ENCODE measurements around the gene MALRD1.
"Not testable (repeated sequence)": the region's sequence is repeated elsewhere in the genome, so short reads cannot be mapped to it uniquely, and the experiment has no call there.

The MALRD1 gene

DNA sequence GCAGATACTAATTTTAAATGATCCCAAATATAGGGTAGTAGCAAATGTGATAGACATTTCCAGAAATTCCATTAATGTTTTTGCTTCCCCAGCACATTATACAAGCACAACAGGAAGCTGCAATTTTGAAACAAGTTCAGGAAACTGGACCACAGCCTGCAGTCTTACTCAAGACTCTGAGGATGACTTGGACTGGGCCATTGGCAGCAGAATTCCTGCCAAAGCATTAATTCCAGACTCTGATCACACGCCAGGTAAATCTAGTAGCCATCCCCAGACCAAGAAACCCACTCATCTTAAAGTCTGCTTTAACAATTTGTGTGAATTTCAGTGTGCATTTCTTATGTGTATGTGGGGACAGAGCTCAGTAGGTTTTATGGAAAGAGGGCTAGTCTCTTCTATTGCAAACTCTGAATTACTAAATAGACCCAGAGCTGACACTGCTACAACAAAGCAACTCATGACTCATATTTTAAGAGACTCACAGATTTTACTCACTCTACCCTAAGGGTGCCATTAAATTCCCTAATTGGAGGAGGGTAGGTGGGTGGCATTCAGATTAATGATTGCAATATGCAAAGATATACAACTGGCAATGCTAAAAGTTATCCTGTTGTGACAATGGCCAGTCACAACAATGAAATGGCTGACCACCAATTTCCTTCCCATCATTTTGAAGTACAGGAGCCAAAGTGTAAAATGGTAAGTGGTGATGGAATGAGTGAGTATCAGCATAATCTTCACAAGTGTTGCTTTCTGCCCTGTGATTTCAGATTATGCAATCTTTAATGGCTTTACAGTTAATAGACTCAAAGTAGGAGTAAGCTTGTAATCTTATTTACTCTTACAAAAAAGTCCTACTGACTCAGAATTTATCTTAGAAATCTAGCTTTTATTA, 450.0 kb downstream of the MALRD1 start:
- DNase-seq = no peak

DNA sequence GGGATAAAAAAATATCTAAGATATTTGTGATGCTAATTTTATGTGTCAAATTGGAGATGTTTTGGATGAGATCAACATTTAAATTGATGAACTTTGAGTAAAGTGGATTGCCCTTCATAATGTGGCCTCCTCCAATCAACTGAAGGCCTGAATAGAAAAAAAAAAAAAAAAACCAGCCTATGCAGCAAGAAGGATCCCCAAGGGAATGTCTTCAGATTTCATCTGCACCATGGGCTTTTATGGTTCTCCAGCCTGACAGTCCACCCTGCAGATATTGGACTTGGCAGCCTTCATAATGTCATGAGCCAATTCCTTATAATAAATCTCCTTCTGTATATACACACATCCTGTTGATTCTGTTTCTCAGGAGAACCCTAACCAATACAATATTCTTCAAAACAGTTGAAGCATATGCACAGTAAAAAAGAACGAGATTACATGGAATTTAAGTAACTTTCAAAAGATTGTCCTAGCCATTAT, 450.7 kb downstream of the MALRD1 start:
- DNase-seq = no peak

DNA sequence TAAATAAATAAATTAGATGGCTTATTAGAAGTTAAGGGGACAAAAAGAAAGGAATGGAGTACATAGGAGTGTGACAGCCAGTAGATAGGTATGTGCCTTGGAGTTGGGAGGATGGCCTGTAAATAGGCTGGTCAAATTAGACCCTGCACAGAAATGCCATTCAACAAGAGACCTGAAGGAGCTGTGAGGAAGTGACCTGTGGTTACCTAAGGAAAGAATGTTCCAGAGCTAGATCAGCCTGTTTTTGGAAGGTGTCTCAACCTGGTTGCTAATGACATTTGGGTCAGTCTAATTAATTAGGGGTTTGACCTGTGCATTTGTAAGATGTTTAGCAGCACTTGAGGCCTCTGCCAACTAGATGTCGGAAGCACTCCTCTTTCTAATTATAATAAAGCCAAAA, 452.4 kb downstream of the MALRD1 start:
- DNase-seq = no peak

DNA sequence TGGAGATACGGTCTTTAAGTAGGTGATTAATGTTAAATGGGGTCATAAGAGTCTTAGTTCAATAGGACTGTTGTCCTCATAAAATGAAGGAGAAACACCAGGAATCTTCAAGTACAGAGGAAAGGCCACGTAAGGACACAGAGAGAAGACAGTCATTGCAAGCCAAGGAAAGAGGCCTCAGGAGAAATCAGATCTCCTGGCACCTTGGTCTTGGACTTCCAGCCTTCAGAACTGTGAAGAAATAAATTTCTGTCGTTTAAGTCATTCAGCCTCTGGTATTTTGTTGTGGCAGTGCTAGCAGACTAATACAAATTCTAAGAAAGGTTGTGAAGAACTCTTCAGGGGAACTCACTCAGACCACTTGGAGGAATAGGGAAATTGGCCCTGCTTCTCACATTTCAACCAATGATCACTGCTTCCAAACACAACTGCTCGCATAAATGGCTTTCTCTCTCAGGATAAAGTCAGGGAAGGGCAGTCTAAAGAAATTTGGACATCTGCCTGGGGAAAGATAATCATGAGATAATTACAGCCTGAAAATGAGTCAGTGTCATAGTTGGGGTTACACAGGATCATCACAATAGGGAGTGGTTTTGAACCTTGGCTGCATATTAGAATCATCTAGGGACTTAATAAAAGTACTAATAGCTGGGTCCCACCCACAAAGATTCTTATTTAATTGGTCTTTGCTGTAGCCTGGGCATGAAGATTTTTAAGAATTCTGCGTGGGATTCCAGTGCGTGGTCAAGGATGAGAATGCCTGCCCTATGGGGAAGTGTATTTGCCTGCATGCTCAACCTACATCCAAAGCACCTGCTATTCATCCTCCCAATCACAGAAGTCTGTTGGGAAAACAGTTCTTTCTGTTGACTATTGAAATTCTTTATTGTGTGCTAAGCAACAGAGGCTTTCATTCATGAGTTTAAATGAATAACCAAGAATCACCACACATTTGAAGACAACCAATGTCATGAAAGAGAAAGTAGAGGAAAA, 457.0 kb downstream of the MALRD1 start:
- DNase-seq = no peak

DNA sequence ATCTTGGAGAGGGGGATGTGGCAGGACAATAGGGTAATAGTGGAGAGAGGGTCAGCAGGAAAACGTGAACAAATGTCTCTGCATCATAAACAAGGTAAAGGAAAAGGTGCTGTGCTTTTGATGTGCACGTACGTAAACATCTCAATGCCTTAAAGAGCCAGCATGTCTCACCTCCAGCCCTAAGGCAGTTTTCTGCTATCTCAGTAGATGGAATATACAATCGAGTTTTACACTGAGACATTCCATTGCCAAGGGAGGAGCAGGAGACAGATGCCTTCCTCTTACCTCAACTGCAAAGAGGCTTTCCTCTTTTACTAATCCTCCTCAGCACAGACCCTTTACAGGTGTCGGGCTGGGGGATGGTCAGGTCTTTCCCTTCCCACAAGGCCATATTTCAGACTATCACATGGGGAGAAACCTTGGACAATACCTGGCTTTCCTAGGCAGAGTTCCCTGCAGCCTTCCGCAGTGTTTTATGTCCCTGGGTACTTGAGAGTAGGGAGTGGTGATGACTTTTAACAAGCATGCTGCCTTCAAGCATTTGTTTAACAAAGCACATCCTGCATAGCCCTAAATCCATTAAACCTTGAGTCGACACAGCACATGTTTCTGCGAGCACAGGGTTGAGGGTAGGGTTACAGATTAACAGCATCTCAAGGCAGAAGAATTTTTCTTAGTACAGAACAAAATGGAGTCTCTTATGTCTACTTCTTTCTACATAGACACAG, 461.6 kb downstream of the MALRD1 start:
- not testable (repeated sequence) for DNase-seq

DNA sequence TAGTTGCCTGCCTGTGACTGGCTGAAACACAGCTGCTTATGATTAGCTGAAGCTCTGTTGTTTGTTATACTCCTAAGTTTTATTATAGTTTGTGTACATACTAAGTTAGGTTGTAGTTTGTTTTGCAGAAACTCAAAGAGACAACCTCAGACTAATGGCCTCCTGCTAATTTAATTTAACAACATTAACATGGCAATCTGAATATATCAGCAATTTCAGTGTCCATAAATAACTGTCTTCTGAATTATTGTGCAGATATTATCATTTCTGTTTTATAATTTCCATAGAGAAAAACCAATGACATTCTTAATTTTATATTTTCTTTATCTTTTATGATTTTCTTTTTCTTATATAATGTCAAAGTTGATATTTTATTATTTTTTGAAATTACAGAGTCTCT, 469.5 kb downstream of the MALRD1 start:
- DNase-seq = no peak

DNA sequence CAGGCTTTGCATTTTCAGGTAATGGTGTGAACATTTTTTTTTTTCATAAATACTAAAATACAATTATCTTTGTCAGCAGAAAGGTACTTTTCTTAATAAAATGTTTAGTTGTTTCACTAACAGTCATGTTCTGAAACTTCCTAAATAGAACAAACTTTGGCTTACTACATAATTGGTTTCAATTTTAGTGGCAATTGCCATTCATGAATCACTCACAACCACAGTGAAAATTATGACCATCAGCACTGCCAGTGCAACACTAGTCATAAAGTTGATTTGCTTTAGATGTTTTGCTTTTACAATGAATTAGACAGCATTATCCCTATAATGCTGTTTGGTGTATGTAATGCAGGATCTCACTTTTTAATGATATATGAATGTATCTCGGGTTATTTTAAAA, 470.0 kb downstream of the MALRD1 start:
- no peak for DNase-seq

DNA sequence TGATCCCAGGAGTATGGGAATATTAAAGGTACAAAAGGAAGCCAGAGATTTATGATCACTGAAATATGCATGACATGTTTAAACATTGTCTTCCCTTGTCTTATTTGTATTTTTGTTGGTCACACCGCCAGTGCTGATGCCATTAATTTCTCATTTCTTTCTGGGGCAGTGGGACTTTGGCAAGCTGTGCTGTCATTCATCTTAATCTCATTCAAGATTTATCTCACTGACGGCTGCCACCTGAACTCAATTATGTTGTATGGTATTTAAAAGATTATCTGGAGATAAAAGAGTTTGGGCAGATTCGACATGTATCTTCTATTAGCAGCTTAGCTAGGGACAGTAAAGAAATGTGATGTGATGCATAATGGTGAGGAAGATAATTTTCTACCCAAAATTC, 482.7 kb downstream of the MALRD1 start:
- DNase-seq = no peak

DNA sequence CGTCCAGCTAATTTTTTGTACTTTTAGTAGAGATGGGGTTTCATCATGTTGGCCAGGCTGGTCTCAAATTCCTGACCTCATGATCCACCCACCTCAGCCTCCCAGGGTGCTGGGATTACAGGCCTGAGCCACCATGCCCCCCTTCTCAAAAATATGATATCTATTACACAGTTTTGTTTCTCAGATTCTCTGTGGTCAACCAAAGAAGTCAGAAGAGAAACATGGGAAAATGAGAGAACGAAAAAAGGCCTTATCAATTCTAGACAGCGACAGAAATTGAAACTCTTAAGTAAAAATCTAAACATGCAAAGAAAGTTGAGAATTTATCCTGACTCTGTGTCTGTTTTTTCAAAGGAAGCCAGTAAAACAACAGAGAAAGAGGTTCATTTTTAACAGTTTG, 483.8 kb downstream of the MALRD1 start:
- DNase-seq = no peak

DNA sequence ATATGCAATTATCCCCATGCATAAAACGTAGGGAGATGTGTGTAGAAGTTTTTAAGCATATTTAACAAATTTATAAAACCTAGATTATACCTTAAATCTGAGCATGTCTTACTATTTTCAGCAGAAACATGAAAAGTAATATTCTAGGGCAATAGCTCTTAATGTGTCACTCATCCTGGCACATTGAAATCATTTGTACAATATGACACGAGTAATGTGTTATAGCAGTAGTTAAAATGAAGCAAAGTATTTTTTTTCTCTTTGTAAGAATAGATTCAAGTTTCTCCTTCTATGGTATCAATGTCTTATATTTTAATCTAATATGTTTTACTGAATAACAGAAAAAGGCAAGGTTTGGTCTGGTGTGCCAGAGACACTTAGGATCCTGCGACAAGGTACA, 492.7 kb downstream of the MALRD1 start:
- DNase-seq = no peak

DNA sequence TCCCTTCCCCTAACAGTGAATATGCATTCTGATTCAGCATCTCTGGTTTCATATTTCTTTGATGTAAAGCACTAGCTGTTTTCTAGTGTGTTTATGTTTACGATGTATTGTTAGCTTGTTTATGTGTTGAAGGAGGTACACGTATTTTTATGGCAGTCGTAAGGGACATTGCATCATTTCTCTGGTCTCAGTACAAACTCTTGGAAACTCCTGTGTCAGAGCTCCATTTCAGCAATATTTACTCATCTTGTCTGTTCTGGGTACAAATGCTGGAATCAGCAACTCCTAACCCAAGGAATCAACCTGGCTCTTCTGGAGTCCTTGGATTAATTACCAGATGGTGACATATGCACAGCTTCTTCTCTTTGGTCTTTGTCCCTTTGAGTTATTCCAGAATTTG, 497.6 kb downstream of the MALRD1 start:
- DNase-seq = no peak

DNA sequence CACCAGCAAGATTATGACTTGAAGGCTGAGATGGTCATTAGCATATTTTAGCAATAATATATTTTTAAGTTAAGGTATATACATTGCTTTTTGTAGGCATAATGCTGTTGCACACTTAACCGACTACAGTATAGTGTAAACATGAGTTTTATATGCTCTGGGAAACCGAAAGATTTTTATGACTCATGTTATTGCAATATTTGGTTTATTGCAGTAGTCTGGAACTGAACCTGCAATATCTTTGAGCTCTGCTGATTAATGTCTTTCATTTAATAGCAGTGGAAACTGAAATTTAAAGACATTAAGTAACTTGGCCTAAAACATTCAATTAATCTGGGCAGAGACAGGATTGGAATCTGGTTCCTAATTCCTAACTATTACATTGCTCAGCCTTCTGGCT, 500.9 kb downstream of the MALRD1 start:
- DNase-seq = no peak

DNA sequence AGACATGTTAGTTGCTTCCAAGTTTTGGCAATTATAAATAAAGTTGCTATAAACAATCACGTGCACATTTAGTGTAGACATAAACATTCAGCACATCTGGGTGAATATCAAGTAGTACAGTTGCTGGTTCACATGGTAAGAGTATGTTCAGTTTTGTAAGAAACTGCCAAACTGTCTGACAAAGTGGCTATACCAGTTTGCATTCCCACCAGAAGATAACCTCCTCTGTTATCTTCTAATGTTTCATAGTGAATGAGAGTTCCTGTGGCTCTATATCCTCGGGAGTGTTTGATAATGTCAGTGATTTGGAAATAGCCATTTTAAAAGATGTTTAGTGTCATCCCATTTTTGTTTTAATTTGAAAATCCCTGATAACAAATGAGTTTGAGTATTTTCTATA, 508.1 kb downstream of the MALRD1 start:
- DNase-seq = no peak

DNA sequence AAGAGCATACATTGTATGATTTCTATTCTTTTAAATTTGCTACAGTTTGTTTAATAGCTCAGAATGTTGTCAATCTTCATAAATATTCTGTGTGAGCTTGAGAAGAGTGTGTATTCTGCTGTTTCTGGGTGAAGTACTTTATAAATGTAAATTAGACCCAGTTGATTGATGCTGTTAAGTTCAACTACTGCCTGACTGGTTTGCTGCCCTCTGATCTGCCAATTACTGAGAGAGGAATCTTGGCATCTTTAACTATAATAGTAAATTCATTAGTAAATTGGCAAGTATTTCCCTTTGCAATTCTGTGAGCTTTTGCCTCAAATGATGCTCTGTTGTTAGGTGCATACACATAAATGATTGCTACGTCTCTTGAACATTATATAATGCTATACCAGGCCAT, 512.6 kb downstream of the MALRD1 start:
- no peak for DNase-seq

DNA sequence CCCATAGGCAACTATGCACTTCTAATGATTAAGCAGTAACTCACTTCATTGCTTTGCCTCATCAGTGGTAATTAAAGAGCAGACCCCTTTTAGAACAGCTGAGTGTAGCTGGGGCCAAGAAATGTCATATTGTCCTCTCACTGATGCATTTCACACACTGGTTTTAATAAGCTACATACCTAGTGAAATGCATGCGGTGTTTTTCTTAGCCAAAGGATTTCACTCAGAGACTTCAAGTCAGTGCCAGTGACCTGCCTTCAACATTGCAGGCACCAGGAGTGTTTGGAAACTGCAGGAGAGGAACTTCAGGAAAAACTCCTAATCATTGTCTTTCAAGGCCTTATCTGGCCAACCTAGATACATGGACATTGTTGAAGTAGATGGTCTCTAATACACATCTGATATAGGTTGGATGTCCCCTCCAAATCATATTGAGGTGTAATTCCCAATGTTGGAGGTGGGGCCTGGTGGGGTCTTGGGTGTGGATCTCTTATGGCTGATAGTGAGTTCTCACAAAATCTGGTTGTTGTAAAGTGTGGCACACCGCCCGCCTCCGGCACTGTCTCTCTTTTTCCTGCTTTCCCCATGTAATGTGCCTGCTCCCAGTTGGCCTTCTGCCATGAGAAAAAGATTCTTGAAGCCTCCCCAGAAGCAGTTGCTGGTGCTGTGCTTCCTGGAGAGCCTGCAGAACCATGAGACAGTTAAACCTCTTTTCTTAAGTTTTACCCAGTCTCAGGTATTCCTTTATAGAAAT, 515.0 kb downstream of the MALRD1 start:
- DNase-seq = no peak

DNA sequence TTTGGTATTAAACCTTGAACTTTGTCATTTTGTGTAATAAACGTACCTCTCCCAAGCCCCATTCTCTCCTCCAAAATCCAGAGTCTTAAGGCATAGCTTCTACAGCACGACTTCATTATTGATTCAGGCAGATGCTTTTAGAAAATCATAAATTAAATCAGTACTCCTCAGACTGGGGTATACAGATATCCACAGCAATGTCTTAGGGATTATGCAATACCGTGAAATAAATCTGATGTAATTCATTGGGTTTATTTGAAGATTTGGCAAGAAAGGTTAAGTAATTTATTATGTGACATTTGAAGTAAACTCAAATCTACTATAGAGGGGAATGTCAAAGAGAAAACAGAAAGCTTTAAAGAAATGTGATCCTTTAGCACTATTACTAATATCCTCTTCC, 521.5 kb downstream of the MALRD1 start:
- DNase-seq = no peak

DNA sequence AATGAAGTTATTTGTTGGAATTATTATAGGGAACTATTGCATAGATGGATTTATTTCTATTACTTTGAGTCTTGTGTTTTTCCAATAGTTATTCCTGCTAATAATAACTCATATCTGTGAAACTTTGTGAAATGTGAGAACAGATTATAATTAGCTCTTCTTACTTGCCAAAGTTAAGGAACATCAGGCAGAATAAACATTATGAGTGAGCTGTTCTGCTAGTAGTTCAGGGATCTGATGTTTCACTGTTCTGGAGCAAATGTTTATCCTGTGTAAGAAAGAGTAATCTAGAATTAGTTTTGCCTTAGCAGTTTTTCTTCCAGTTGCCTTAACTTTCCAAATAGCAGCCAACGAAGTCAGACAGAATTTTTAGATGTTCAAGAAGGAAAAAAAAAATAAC, 522.4 kb downstream of the MALRD1 start:
- no peak for DNase-seq

DNA sequence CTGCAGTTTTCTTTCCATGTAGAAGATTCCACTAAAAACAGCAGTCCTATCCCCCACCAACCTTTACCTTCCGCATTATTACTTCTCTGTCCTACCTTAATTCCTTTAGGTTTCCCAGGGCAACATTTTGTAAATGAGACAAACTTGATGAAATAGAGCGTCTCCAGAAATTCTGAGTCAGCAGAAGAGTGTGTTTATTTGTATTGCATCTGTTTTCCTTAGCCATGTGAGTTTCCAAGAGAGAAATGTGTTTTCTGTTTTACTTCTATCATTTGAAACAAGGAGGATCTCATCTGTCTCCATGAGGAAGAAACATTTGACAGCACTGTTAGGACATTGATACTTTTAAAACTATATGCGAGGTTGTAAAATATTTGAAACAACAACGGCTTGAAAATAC, 523.5 kb downstream of the MALRD1 start:
- no peak for DNase-seq

DNA sequence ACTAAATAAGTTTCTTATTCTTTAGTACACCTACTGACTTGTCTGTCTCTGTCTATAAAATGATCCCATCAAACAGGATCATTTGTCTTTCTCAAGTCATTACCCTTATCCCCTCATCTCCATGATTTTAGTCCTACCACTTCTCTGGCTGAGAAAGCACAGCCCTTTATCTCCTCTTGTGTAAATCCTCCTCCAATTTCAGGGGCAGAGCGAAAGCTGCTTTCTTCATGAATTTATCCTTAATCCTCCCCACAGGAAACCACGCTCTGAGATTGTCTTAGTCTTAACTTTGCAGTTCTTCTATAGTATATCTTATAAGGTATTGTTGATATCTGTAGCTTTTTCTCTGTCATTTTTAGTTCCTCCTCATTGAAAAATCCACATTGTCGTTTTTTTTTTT, 528.0 kb downstream of the MALRD1 start:
- no peak for DNase-seq

DNA sequence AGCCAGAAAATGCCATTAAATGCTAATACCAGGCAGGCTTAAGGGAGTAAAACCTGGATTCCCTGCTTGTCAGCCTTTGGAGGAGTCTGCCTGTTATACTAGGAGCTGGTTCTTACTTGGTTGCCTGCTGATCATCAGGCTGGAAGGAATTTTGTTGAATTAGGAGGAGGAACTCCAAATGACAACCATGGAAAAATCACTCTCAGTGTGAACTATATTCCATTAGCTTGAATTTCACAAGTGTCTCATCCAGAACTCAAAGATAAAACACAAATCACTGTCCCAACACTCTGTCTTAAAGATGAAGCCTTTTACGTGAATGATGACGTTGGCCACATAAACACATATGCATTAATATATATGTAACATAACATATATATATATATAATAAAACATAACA, 528.8 kb downstream of the MALRD1 start:
- no peak for DNase-seq

DNA sequence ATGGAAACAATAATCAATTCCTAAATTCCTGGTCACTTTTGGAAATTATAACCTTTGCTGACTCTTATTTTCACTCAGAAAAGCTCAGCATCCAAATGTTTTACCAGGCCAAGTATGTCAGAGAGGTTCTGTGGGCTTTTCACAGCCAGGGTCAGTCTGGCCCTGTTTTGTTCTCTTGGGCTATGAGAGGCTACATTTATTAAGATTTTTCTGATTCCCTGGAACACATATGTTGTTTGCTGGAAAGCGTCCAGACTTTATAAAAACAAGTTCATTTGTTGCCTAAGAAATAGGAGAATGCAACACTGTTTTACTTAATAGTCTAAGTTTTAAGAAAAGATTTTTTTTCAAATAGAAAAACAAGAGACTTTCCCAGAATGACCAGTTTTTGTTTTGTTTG, 529.2 kb downstream of the MALRD1 start:
- DNase-seq = no peak

DNA sequence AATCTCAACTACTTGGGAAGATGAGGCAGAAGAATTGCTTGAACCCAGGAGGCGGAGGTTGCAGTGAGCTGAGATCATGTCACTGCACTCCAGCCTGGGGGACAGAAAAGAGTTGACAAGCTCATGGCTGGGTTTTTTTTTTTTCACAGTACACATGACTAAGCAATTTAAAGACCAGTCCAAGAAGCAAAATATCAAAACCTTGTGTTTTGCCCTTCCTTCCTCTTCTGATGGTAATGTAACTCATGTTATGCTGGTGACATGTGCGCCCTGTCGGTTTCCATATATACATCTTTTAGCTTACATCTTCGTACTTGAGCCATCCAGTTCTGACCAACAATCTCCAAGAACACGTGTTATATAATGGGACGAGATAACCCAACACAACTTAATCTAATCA, 530.0 kb downstream of the MALRD1 start:
- DNase-seq = no peak
